Hematopoietic multipotent progenitor cell treated with erythropoietin and hydrocortisone succinate and interleukin-3 and kit ligand, for 15 days (in vitro differentiated cells): Measurements from ENCODE around the gene NUBP2.

Source experiments
- DNase-seq: peaks from one replicate; pipeline ENCODE4 v3.0.0-alpha.2; 2015; ENCODE audit warnings: low spot score

Gene NUBP2

DNA sequence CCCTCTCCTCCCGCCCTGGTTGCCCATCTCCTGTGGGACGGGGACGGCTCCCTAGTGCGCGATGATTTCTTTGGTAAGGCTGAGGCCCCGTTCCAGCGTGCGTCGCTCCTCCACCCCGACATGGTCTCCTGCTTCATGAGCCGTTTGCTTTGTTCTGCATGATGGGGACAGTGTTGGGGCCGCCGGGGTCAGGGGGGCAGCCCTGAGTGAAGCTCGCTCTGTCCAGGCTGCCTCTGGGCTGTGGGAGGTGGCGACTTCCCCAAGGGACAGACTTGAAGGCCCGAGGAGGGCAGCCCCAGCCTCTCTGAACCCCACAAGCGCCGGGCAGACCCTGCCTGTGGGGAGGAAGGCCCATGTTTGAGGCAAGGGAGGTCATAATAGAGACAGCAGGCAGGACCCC, 23.8 kb upstream of the NUBP2 start:
- DNase-seq, result no peak

DNA sequence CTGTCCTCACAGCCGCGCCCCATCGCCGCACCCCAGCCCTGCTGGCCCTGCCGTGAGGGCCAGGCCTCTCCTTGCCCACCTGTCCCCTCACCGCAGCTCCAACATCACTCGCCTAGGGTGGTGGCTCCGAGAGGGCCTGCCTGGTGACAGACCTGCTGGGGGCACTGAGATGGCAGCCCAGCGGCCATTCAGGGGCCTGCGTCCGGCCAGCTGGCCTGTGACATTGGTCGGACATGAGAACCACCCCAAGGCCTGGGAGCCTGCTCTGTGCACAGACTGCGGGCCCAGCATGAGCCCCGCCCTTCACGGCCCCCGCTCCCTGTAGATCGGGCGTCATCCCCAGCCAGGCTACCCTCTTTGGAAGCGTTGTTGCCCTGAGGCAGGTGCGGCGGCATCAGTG, 23.2 kb upstream of the NUBP2 start:
- DNase-seq, result no peak

DNA sequence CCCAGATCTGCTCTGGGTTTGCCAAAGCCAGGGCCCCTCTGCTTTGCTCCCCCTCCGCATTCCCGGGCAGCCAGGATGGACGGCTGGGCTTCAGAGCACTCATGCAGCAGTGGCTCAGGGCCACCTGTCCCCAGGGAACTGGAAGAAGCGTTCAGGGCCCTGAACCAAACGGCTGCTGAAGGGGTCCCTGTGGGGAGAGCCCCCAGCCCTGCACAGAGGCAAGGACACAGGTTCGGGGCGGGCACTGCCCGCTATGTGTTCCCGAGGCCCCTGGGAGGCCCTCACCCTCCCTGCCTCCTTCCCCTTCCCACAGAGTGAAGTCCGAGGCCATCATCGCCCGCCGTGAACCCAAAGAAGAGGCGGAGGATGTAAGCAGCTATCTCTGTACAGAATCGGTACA, 21.8 kb upstream of the NUBP2 start:
- DNase-seq, result no peak

DNA sequence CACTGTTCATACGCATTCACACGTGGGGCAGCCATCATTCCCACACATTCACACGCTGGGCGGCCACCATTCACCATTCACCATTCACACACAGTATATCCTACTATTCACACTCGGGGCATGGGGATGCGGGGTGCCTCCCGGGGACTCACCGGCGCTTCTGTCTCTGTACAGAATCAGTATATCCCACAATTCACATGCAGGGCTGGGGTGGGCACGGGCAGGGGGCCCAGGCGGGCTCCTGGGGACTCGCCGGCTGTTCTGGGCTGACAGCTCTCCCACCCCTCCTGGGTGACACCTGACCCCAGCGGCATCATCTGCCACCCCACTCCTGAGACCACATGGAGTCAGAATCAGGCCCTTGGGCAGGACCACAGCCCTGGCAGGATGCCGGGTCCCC, 21.0 kb upstream of the NUBP2 start:
- no peak for DNase-seq

DNA sequence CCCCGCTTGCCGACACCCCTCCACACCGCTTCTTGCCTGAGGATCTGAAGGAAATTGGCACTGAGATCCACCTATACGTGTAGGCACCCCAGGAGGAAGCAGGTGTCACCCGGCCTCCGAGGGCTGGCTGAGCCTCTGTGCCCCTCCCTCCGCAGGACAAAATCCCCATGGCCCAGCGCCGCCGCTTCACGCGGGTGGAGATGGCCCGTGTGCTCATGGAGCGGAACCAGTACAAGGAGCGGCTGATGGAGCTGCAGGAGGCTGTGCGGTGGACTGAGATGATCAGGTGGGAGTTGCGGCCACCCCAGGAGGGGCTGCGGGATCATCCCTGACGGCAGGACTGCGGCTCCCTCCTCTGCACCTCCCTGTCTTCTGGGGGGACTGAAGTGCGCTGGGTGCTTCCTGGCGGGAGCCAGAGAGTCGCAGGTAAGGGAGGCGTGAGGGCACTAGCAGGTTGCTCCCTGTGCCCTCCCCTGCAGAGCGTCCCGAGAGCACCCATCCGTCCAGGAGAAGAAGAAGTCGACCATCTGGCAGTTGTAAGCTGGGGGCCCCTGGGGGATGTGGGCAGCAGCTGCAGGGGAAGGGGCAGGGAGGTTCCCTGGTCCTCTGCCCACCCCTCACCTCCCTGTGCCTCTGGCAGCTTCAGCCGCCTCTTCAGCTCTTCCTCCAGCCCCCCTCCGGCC, 20.4 kb upstream of the NUBP2 start:
- no peak for DNase-seq

DNA sequence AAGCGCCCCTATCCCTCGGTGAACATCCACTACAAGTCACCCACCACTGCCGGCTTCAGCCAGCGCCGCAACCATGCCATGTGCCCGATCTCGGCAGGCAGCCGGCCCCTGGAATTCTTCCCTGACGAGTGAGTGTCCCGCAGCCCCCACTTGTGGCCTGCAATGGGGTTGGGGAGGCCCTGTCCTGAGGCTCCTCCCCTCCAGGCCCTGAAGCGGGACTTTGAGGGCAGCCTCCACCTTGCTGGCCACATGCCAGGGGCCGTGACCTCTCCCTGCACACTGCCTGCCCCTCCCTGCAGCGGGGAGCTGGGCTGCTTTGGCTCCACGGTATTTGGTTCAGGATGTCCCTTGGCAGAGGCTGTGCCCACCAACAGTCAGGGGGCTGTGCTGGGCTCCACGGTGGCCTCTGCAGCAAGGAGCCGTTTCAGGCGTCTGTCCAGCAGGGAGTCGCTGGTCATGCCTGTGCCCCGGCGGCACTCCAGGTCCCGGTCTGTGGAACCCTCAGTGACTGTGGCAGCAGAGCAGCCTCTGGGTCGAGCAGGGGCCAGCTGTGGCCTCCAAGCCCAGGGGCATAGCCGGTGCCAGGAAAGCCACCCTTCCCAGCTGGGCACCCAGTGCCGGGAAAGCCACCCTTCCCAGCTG, 19.8 kb upstream of the NUBP2 start:
- DNase-seq, result peak; percentile 10

DNA sequence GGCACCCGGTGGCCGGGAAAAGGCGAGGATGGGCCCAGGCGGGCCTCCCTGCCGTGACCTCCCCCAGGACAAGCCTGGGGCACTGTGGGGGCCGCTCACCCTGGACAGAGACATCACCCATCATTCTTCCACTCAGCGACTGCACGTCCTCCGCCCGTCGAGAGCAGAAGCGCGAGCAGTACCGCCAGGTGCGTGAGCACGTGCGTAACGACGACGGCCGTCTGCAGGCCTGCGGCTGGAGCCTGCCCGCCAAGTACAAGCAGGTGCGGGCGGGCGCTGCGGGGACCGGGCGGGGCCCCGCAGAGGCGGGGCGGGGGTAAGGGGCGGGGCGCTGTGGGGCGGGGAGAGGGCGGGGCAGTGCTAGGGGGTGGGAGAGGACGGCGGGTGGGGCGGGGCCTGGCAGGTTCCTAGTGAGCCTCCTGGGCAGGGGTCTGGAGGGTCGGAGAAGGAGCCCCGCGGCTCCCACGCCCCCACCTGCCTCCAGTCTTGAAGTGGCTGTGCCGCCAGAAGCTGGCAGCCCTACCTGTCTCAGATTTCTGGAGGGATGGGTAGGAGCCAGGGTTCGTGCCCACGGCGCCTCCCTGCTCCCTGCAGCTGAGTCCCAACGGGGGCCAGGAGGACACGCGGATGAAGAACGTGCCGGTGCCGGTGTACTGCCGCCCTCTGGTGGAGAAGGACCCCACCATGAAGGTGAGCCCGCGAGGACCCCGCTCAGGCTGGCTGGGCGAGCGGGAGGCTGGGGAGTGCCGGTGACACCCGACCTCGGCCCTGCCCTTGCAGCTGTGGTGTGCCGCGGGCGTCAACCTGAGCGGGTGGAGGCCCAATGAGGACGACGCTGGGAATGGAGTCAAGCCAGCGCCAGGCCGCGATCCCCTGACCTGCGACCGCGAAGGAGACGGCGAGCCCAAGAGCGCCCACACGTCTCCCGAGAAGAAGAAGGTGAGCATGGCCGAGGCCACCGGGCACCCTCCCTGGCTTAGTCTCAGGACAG, 18.9 kb upstream of the NUBP2 start:
- no peak for DNase-seq

DNA sequence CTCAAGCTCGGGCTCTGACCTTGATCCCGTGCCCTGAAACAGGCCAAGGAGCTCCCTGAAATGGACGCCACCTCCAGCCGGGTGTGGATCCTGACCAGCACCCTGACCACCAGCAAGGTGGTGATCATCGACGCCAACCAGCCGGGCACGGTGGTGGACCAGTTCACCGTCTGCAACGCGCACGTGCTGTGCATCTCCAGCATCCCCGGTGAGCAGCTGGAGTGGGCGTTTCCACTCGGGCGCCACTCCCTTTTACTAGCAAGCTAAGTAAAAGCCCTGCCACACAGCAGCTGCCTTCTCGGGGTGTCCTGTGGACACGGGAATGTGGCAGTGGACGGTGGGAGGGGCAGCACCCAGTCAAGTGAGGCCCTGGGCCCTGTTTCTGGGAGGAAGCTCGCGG, 17.8 kb upstream of the NUBP2 start:
- DNase-seq, result no peak

DNA sequence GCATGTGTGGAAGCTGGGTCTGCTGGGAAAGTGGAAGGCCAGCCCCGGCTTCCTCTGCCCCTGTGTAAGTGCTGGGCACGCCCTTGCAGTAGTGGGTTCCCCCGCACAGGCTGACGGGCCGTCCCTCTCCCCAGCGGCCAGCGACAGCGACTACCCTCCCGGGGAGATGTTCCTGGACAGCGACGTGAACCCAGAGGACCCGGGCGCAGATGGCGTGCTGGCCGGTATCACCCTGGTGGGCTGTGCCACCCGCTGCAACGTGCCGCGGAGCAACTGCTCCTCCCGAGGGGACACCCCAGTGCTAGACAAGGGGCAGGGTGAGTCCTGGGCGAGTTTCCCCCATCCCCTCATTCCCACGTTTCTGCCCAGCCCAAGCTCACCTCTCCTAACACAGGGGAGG, 16.9 kb upstream of the NUBP2 start:
- DNase-seq, result no peak

DNA sequence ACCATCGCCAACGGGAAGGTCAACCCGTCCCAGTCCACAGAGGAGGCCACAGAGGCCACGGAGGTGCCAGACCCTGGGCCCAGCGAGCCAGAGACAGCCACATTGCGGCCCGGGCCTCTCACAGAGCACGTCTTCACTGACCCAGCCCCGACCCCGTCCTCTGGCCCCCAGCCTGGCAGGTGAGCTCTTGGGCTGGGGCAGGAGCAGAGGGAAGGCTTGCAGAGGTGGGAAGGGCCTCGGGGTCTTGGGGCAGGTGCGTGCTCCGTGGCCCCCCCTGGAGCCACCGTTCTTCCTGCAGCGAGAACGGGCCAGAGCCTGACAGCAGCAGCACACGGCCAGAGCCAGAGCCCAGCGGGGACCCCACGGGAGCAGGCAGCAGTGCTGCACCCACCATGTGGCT, 16.5 kb upstream of the NUBP2 start:
- no peak for DNase-seq

DNA sequence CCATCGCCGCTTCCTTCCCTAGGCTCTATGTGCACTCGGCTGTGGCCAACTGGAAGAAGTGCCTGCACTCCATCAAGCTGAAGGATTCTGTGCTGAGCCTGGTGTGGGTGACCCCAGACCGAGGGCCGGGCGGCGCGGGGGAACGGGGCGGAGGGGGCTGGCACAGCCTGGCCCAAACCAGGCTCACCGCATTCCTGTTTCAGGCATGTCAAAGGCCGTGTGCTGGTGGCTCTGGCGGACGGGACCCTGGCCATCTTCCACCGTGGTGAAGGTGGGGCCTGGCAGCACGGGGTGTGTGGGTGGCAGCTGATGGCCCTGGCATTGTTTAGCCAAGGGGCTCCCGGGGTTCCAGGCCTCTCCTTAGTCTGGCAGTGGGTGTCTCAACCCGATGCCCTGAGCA, 16.1 kb upstream of the NUBP2 start:
- DNase-seq, result no peak

DNA sequence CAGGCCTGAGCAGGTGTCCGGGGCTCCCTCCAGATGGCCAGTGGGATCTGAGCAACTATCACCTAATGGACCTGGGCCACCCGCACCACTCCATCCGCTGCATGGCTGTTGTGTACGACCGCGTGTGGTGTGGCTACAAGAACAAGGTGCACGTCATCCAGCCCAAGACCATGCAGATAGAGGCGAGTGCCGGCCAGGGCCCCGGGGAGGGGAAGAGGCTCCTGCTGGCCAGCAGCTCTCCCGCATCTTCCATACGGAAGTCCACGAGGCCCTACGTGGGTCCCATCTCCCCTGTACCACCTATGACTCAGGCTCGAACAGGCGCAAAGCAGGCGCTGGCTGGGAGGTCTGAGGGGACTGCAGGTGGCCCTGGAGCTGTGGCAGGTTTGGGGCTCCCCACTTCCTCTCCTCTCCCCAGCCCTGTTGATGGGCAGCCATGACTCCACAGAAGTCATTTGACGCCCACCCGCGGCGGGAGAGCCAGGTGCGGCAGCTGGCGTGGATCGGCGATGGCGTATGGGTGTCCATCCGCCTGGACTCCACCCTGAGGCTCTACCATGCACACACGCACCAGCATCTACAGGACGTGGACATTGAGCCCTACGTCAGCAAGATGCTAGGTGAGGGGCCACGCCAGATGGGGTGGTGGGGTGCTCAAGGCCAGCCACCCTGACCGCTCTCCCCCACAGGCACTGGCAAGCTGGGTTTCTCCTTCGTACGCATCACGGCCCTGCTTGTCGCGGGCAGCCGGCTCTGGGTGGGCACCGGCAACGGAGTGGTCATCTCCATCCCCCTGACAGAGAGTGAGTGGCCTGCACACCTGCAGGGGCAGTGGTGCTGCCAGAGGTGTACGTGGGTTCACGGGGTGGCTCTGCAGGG, 15.4 kb upstream of the NUBP2 start:
- DNase-seq, result no peak

DNA sequence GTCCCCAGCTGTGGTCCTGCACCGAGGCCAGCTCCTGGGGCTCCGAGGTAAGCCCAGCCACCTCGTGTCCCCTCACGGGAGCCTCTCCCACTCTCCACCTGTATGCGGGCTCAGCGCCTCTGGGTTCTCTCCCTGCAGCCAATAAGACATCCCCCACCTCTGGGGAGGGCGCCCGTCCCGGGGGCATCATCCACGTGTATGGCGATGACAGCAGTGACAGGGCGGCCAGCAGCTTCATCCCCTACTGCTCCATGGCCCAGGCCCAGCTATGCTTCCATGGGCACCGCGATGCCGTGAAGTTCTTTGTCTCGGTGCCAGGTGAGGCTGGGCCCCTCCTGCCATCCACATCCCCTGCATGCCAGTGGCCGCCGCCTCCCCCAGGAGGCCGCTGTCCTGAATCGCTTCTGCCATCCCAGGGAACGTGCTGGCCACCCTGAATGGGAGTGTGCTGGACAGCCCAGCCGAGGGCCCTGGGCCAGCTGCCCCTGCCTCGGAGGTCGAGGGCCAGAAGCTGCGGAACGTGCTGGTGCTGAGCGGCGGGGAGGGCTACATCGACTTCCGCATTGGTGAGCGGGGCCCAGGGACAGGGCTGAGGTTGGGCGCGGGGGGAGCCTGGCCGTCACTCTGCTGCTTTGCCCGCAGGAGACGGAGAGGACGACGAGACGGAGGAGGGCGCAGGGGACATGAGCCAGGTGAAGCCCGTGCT, 14.5 kb upstream of the NUBP2 start:
- no peak for DNase-seq

DNA sequence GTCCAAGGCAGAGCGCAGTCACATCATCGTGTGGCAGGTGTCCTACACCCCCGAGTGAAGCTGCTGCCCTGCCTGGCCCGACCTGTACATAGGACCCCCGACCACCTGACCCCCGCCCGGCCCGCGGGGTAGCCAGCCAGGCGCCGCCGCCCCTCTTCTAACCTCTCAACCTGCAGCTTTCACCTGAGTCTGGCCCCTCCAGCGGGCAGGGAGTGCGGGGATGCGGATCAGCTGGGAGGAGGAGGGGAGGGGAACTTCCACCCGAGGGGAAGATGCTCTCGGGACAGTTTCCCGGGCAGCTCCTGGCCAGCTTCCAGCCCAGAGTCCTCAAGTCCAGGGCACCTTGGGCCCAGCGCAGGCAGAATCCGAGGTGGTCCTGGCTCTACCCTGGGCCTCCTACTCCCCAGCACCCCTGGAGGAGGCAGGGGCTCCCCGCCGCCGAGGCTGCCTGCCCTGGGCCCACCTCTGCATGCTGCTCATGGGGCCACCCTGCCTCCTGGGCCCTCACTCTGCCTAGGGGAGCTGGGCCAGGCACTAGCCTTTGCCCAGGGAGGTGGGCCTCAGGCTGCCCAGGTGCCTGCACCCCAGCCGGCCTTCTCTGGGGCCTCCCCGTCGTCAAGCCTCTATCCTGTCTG, 13.9 kb upstream of the NUBP2 start:
- no peak for DNase-seq

DNA sequence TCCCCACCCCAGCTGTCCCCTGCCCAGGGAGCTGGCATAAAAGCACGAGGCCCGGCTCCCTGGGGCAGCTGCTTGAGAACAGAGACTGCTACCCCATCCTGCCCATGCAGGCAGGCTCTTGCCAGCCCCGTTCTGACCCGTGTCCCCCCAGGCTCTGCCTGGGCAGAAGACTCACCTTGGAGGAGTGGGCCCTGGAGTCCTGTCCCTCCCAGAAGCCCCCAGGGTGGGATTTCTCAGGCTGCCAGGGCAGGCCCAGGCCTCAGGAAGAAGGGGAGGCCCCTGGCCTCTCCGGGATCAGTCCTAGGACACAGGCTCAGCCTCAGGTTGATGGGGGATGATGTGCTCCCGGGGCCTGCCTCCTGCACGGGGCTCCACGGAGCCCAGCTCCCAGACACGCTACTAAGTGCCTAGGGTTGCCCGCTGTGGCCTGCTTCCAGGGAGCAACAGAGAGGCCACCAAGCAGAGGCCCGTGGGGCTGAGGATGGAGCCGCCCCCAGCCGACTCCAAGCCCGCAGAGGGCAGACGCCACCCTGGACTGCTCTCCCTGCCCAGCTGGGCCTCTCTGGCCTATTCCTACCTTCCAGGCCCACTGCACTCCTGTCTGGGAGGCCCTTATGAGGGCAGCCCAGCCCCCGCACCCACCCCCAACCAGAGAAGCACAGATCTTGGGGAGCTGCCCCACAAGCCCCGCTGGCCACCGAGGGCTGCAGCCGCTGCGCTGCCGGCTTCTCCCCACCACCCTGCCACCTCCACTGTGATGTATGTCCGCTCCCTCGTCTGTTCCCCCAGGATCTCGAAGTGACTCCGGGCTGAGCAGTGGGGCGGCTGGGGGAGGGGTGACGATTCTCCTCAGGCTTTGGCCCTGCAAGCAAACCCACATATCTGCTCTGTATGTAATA, 13.1 kb upstream of the NUBP2 start:
- no peak for DNase-seq

DNA sequence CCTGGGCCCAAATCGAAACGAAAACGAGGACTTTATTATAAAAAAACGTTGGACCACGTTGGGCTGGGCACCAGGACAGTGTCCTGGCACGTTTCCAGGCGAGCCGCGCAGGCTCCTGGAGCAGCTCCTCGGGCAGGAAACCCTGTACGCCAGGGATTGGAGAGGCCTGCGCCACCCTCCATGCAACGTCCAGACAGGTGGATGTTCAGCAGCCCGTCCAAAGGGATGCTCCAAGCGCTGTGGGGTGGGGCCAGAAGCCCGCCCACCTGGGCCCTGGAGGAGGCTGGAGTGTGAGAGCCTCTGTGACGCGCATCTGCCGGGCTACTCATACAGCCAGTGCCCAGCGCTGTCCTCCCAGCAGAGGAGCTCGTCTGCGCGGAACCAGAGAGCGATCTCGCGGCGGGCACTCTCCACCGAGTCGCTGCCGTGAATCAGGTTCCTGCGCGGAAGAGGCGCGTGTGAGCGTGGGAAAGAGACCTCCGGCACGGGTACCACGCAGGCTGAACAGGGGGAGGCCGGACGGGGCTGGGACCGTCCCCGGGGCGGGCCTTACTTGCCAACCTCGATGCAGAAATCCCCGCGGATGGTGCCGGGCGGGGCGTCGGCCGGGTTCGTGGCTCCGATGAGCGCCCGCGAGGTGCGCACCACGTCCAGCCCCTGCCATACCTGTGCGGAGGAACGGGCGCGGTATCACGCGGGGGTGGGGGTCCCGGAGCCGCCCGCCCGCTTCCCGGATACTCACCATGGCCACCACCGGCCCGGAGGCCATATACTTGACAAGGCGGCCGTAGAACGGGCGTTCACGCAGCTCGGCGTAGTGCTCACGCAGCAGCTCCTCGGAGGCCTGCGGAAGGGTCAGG, 12.2 kb upstream of the NUBP2 start:
- DNase-seq, result peak; percentile 4

DNA sequence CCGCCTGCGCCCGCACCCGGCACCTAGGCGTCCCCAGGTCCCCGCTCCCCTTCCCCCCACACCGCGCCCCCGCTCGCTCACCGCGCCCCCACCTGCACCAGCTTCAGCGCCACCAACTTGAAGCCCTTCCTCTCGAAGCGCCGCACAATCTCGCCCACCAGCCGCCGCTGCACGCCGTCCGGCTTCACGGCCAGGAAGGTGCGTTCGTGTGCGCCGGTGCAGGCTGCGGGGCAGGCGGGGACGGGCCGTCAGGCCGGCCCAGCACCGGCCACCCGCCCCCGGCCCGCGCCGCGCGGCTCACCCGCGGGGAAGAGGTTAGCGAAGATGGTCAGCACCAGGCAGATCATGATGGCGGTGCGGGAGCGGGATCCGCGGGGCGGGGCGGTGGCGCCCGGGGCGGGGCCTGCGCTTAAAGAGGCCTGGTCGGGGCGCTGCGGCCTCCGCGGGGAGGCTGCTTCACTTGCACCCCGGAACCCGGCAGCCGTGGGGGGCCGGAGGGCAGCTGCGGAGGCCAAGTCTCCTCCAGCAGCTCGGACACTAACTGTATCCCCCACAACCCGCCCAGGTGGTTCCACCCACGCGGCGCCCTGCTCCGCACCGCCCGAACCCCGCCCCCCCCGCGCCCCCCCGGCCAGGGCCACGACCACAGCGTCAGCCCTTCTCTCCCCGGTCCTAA, 11.4 kb upstream of the NUBP2 start, which contains the start of gene NME3:
Gene NME3 (minus strand): TSS at position 356 of the 676 bp plus-strand sequence. CDS start 9 bp downstream, at position 347.
- peak; percentile 61 for DNase-seq

DNA sequence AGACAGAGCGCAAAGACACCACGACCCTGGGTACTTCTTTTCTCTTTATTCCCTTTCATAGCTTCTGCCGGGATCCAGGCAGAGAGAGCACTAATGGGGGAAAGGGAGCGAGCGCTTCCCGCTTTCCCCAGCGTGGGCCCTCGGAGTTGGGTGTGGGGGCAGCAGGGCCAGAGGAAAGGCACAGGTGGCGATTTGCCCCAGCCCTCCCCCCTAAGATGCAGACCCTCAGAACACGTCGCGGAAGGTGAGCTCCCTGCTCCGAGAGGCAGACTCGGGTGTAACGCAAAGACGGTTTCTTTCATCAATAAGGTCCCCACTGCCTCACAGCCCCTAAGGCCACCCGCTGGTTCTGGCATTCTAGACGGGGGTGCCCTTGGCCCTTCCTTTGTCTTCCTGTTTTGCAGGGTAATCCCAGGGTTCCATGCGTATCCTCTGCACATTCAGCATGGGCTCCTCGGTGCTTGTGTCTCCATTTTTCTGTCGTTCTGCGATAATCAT, 10.8 kb upstream of the NUBP2 start:
- DNase-seq, result no peak
